ENCODE results near the gene GALNT9.
A peak's percentile ranks its signal among the peaks of the same experiment; 100 is the strongest.
"Not testable (repeated sequence)": the region's sequence is repeated elsewhere in the genome, so short reads cannot be mapped to it uniquely, and the experiment has no call there.

The GALNT9 gene

DNA sequence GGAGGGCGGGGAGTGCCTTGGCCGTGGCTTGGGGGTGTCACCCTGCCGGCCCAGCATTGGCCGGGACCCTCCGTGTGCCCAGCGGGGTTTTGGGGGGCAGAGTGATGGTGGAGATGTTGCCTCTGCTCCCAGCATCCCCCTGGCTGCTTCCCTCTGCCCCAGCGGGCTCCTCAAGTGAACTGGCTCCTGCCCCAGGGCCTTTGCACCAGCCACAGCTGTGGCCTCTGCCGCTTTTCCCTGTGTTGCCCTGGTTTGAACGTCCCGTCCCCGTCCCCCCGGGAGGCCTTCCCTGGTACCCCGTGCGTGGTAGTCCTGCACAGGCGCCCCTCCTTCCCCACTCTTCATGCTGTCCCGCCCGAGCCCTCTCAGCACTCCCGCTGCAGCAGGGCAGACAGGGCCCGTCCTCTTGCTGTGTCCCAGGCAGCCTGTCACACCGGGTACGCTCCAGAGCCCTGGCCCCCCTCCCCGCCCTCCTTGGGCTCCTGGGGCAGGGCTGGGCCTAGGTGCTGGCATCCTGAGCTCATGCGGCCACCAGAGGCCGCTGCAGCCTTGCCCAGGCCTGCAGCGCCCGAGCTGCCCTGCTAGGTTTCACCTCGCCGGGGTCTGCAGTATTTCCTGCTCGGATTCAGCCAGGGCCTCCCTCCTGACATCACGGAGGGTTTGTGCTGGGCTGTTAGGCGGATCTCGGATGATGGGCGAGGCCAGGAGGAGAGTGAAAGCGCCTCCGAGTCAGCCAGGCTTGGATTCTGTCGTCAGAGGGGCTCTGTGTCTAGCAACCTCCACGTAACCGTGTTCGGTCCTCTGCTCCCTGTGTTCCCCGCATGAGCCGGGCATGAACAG is 175.7 kb downstream of the GALNT9 start:
- H3K4me1 ChIP-seq (ENCODE audit: control insufficient read depth, insufficient read depth, low read length, unreplicated experiment) = no peaks in the 10 kb centered on the region
- H2AFZ ChIP-seq (ENCODE audit: low read length, unreplicated experiment) = no peak overlapping the region
- no peak overlapping the region for H3K27ac ChIP-seq (ENCODE audit: low read depth, low read length)
- no peaks in the 10 kb centered on the region for H3K27me3 ChIP-seq (ENCODE audit: insufficient read depth, low read length)
- H3K36me3 ChIP-seq (ENCODE audit: insufficient read depth, low read length) = peaks cover 25% of the 10 kb centered on the region; the same call in 1 of the 2 replicates
- H3K4me3 ChIP-seq (ENCODE audit: low read depth, low read length) = peak overlapping the region; percentile 48
- H3K79me2 ChIP-seq (ENCODE audit: control insufficient read depth, insufficient read depth, low read length, unreplicated experiment) = peaks cover 2% of the 10 kb centered on the region

DNA sequence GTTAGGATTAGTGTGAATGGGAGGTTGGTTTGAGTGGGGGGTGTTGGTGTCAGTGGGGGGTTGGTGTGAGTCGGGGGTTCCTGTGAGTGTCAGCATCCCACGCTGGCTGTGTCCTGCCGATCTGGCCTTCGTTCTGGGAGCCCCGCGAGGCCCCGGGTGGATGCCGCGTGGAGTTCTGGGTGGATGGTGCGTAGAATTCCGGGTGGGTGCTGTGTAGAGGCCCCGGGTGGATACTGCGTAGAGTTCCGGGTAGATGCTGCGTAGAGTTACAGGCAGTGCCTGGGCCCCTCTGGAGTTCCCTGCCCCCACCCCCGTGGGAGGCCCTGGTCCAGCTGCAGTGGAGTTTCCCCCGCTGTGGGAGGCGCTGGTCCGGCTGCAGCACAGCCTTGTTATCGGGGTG is 176.4 kb downstream of the GALNT9 start:
- Histone ChIP-seq H3K79me2 (ENCODE audit: control insufficient read depth, insufficient read depth, low read length, unreplicated experiment) (peaks cover 2% of the 10 kb centered on the region), H3K36me3 (ENCODE audit: insufficient read depth, low read length) (peaks cover 18% of the 10 kb centered on the region; the same call in 1 of the 2 replicates), H3K4me3 (ENCODE audit: low read depth, low read length) (no peak overlapping the region), H3K27me3 (ENCODE audit: insufficient read depth, low read length) (no peaks in the 10 kb centered on the region), H3K4me1 (ENCODE audit: control insufficient read depth, insufficient read depth, low read length, unreplicated experiment) (no peaks in the 10 kb centered on the region), H2AFZ (ENCODE audit: low read length, unreplicated experiment) (no peak overlapping the region), H3K27ac (ENCODE audit: low read depth, low read length) (no peak overlapping the region)

DNA sequence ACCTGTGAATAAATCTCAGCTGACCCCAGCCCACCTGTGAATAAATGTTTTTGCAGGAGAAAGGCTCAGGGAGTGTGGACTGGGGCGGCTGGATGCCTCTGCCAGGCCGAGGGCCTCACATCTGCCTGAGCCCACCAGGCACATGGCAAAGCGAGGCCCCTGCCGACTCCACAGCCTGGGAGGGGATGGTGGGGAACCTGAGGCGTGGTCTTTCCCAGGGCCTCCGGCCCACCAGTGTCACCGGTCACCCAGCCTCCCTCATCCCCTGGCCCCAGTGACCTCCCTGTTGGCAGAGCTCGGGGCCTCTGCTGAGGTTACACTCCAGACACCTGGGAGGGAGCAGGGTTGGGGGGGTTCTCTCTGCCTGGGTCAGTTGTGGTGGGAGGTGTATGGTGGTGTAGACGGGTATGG is 177.0 kb downstream of the GALNT9 start:
- no peak overlapping the region for H2AFZ ChIP-seq (ENCODE audit: low read length, unreplicated experiment)
- H3K4me3 ChIP-seq (ENCODE audit: low read depth, low read length) = no peak overlapping the region
- H3K4me1 ChIP-seq (ENCODE audit: control insufficient read depth, insufficient read depth, low read length, unreplicated experiment) = no peaks in the 10 kb centered on the region
- no peak overlapping the region for H3K27ac ChIP-seq (ENCODE audit: low read depth, low read length)
- H3K36me3 ChIP-seq (ENCODE audit: insufficient read depth, low read length) = peaks cover 14% of the 10 kb centered on the region; the same call in 1 of the 2 replicates
- H3K79me2 ChIP-seq (ENCODE audit: control insufficient read depth, insufficient read depth, low read length, unreplicated experiment) = peaks cover 2% of the 10 kb centered on the region
- no peaks in the 10 kb centered on the region for H3K27me3 ChIP-seq (ENCODE audit: insufficient read depth, low read length)

DNA sequence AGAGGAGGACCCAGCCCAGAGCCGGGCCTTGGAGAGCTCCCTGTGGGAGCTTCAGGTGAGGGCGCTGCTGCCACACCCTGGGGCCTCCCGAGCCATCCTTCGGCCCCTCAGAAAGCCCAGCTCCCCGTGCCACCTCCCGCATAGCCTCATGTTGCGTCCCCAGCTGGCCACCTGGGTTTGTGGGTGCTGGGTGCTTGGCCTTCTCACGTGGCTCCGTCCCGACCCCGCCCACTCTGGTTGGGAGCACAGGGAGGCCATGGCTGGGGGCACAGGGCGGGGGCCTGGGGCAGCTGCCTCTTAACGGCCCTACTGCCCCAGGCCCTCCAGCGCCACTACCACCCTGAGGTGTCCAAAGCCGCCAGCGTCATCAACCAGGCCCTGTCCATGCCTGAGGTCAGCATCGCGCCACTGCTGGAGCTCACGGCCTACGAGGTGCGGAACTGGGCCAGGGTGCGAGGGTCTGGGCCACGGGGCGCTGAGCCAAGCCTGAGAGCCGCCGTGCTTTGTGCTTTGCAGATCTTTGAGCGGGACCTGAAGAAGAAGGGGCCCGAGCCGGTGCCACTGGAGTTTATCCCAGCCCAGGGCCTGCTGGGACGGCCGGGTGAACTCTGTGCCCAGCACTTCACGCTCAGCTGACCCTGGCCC is 177.5 kb downstream of the GALNT9 start:
- Histone ChIP-seq H3K4me1 (ENCODE audit: control insufficient read depth, insufficient read depth, low read length, unreplicated experiment) (no peaks in the 10 kb centered on the region), H2AFZ (ENCODE audit: low read length, unreplicated experiment) (no peak overlapping the region), H3K36me3 (ENCODE audit: insufficient read depth, low read length) (peaks cover 11% of the 10 kb centered on the region; the same call in 1 of the 2 replicates), H3K79me2 (ENCODE audit: control insufficient read depth, insufficient read depth, low read length, unreplicated experiment) (peaks cover 2% of the 10 kb centered on the region), H3K27ac (ENCODE audit: low read depth, low read length) (no peak overlapping the region), H3K27me3 (ENCODE audit: insufficient read depth, low read length) (no peaks in the 10 kb centered on the region), H3K4me3 (ENCODE audit: low read depth, low read length) (no peak overlapping the region)

DNA sequence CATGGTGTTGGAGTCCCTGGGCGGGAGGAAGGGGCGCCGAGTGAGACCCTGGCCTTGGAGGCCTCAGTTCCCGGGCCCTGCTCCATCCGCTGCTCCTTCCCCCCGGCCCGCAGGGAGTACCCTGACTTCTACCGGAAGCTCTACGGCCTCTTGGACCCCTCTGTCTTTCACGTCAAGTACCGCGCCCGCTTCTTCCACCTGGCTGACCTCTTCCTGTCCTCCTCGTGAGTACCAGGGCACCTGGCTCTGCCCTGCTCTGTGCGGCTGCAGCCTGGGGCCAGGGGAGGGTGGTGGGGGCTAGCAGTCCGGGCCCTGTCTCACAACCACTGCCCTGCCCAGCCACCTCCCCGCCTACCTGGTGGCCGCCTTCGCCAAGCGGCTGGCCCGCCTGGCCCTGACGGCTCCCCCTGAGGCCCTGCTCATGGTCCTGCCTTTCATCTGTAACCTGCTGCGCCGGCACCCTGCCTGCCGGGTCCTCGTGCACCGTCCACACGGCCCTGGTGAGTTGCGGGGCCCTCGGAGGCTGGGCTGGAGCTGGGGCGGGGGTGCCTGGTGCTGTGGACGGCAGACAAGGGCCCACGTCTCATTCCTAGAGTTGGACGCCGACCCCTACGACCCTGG is 178.1 kb downstream of the GALNT9 start:
- Histone ChIP-seq H3K27ac (ENCODE audit: low read depth, low read length) (no peak overlapping the region), H3K4me3 (ENCODE audit: low read depth, low read length) (no peak overlapping the region), H3K27me3 (ENCODE audit: insufficient read depth, low read length) (no peaks in the 10 kb centered on the region), H2AFZ (ENCODE audit: low read length, unreplicated experiment) (no peak overlapping the region), H3K79me2 (ENCODE audit: control insufficient read depth, insufficient read depth, low read length, unreplicated experiment) (peaks cover 2% of the 10 kb centered on the region), H3K36me3 (ENCODE audit: insufficient read depth, low read length) (peaks cover 7% of the 10 kb centered on the region; the same call in 1 of the 2 replicates), H3K4me1 (ENCODE audit: control insufficient read depth, insufficient read depth, low read length, unreplicated experiment) (no peaks in the 10 kb centered on the region)

DNA sequence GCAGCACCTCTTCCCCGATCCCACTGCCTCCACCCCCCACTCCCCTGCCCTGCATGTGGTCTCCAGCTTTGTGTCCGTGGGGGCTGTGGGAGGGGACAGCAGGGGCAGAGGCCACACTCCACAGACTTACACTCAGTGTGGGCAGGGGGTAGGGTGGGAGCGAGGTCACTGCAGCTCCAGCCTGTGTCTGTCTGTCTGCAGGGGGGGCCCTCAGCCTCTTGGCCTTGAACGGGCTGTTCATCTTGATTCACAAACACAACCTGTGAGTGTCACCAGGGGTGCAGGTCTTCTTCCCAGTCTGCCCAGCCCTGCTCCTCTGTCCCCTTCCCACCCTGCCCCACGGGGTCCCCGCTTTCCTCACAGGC is 178.6 kb downstream of the GALNT9 start:
- no peak overlapping the region for H2AFZ ChIP-seq (ENCODE audit: low read length, unreplicated experiment)
- H3K27ac ChIP-seq (ENCODE audit: low read depth, low read length) = no peak overlapping the region
- no peak overlapping the region for H3K4me3 ChIP-seq (ENCODE audit: low read depth, low read length)
- H3K36me3 ChIP-seq (ENCODE audit: insufficient read depth, low read length) = peaks cover 6% of the 10 kb centered on the region; the same call in 1 of the 2 replicates
- no peaks in the 10 kb centered on the region for H3K27me3 ChIP-seq (ENCODE audit: insufficient read depth, low read length)
- no peaks in the 10 kb centered on the region for H3K4me1 ChIP-seq (ENCODE audit: control insufficient read depth, insufficient read depth, low read length, unreplicated experiment)
- peaks cover 3% of the 10 kb centered on the region for H3K79me2 ChIP-seq (ENCODE audit: control insufficient read depth, insufficient read depth, low read length, unreplicated experiment)

DNA sequence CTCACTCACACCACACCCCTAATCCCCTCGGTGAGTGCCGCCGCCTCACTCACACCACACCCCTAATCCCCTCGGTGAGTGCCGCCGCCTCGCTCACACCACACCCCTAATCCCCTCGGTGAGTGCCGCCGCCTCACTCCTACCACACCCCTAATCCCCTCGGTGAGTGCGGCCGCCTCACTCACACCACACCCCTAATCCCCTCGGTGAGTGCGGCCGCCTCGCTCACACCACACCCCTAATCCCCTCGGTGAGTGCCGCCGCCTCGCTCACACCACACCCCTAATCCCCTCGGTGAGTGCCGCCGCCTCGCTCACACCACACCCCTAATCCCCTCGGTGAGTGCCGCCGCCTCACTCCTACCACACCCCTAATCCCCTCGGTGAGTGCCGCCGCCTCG is 179.9 kb downstream of the GALNT9 start:
- not testable (repeated sequence) for H3K27me3 ChIP-seq (ENCODE audit: insufficient read depth, low read length); H2AFZ ChIP-seq (ENCODE audit: low read length, unreplicated experiment); H3K4me3 ChIP-seq (ENCODE audit: low read depth, low read length); H3K27ac ChIP-seq (ENCODE audit: low read depth, low read length); H3K4me1 ChIP-seq (ENCODE audit: control insufficient read depth, insufficient read depth, low read length, unreplicated experiment); H3K36me3 ChIP-seq (ENCODE audit: insufficient read depth, low read length)
- H3K79me2 ChIP-seq (ENCODE audit: control insufficient read depth, insufficient read depth, low read length, unreplicated experiment) = peaks cover 15% of the 10 kb centered on the region

DNA sequence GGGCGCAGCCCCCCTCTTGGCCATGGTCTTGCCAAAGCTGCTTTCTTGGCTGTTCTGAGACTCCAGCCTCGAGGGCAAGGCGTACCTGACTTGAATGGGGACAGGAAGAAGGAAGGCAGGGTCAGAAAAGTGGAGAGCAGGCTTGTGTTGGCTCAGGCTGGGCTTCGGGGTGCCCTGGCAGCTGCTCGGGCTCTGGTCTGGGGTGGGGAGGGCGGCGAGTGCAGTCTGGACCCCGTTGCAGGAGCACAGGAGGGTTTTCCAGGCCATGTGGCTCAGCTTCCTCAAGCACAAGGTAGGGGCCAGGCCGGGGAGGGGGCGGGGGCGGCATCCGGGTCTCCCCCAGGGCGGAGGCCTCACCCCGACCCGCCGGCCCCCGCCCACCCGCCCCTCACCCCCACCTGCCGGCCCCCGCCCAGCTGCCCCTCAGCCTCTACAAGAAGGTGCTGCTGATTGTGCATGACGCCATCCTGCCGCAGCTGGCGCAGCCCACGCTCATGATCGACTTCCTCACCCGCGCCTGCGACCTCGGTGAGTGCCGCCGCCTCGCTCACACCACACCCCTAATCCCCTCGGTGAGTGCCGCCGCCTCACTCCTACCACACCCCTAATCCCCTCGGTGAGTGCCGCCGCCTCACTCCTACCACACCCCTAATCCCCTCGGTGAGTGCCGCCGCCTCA is 180.9 kb downstream of the GALNT9 start:
- Histone ChIP-seq H3K27ac (ENCODE audit: low read depth, low read length) (no peak overlapping the region), H3K36me3 (ENCODE audit: insufficient read depth, low read length) (peaks cover 6% of the 10 kb centered on the region; the same call in 1 of the 2 replicates), H2AFZ (ENCODE audit: low read length, unreplicated experiment) (no peak overlapping the region), H3K79me2 (ENCODE audit: control insufficient read depth, insufficient read depth, low read length, unreplicated experiment) (peaks cover 16% of the 10 kb centered on the region), H3K4me1 (ENCODE audit: control insufficient read depth, insufficient read depth, low read length, unreplicated experiment) (peaks cover 6% of the 10 kb centered on the region), H3K4me3 (ENCODE audit: low read depth, low read length) (no peak overlapping the region), H3K27me3 (ENCODE audit: insufficient read depth, low read length) (no peaks in the 10 kb centered on the region)

DNA sequence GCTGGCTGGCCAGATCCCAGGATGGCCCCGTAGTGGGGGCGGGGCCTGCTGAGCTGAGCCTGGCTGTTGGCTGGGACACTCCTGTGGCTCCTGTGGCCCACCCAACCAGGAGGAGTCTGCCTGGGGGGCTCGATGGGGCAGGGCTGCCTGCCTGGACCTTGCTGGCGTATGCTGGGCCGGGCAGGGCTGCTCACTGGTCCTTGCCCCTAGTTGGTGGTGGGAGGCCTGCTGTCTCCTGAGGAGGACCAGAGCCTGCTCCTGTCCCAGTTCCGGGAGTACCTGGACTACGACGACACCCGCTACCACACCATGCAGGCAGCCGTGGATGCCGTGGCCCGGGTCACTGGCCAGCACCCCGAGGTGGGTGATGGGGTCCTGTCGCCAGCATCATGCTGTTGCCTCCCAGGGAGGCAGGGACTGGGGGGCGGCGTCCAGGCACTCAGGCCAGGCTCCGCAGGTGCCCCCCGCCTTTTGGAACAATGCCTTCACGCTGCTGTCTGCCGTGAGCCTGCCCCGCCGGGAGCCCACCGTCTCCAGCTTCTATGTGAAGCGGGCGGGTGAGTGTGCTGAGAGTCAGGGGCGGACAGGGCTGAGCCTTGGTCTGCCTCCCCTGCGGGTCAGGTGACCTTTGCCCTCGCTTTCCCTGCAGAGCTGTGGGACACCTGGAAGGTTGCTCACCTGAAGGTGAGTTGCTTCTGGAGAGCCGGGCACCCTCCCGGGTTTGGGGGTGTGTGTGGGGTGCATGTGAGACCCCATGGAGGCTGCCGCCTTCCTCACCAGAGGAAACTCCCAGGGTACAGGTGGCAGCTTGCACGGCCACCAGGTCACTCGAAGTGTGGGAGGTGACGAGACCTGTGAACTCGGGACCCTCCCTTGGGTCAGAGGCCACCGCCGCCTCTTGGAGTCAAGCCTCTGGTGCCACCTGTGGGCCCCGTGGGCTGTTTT is 181.7 kb downstream of the GALNT9 start:
- peaks cover 24% of the 10 kb centered on the region for H3K79me2 ChIP-seq (ENCODE audit: control insufficient read depth, insufficient read depth, low read length, unreplicated experiment)
- H3K36me3 ChIP-seq (ENCODE audit: insufficient read depth, low read length) = peaks cover 6% of the 10 kb centered on the region; the same call in 1 of the 2 replicates
- H3K27ac ChIP-seq (ENCODE audit: low read depth, low read length) = no peak overlapping the region
- H3K4me3 ChIP-seq (ENCODE audit: low read depth, low read length) = no peak overlapping the region
- no peaks in the 10 kb centered on the region for H3K27me3 ChIP-seq (ENCODE audit: insufficient read depth, low read length)
- H3K4me1 ChIP-seq (ENCODE audit: control insufficient read depth, insufficient read depth, low read length, unreplicated experiment) = peaks cover 12% of the 10 kb centered on the region
- no peak overlapping the region for H2AFZ ChIP-seq (ENCODE audit: low read length, unreplicated experiment)

Measured in ACC112 (cell line).